GM19463 (cell line): ENCODE data around the gene APBA2.

ENCODE experiments used
- ATAC-seq: cut with Tn5 transposase; IDR thresholded peaks from one replicate; pipeline ENCODE4 v1.9.1; 2021; ENCODE audit warnings: mild to moderate bottlenecking, moderate library complexity; ENCODE audit not compliant: unreplicated experiment

The APBA2 gene

GRCh38 chr15:29072444-29072843 lies 186.7 kb downstream of the APBA2 start:
- ATAC-seq: no peak

GRCh38 chr15:29074045-29074444 lies 188.3 kb downstream of the APBA2 start:
- ATAC-seq: no peak

DNA sequence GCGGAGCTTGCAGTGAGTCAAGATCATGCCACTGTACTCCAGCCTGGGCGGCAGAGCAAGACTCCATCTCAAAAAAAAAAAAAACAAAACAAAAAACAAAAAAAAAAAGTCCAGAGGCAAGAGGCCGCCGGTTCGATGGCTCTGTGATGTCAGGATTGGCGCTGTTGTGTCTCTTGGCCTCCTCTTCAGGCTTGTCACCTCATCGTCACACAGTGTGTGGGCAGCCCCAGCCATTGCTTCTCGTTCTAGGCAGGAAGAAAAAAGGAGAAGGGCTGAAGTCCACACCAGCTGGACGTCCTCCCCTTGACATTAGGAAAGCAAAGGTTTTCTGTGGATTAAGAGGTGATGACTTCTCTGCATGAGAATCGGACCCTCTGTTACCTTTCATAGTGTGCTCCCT lies 192.8 kb downstream of the APBA2 start:
- no peak for ATAC-seq

DNA sequence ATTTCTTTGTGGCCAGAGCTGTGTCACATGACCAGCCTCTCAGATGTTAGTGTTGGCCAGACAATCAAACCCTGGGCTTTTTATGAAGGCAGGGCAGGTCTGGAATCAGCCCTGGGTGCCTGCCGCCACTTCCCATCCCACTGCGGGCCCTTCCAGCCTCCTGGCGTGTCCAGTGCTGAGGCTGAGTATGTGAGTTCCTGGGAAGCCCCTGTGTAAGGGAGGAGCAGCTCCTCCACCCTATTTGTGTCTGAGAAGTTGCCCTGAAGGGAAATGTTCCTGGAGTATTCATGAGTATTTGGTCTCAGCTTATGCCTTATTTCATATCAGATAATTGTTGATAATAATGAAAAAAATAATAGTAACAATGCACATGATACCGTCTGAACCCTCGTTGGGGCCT lies 193.7 kb downstream of the APBA2 start:
- no peak for ATAC-seq

- no peak for ATAC-seq
Observed at GRCh38 chr15:29081781-29082180, 196.0 kb downstream of the APBA2 start.

DNA sequence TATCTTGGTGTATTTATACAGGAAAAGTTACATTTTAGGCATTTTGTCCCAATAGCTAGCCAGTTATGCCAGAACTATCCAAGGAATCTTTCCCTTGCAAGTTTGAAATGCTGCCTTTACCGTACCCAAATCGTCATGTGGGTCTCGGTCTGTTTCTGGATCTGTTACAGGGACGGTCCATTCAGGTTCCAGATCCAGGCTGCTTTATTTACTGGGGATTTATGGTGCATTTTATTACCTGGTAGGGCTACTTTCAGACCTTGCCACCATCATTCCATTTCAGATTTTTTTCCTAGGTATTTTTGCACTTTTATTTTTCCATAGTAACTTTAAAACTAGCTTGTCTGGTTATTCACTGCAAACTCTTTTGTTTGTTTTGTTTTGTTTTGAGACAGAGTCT lies 197.4 kb downstream of the APBA2 start:
- ATAC-seq: no peak

DNA sequence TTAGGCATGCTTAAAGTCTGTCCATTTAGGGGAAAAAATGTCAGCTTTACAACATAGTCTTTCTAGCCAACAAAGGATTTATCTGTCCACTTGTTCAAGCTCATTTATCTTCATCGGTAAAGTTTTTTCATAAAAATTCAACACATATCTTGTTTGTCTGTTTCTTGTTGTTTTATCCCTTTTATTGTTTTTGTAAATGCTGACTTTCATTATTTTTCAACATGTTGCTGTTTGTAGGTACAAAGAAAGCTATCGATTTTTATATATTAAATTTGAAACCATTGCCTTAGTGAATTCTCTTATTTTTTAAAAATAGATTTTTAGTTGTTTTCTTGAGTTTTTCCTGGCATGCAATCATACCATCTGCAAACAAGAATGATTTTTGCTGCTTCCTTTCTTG lies 198.1 kb downstream of the APBA2 start:
- no peak for ATAC-seq

DNA sequence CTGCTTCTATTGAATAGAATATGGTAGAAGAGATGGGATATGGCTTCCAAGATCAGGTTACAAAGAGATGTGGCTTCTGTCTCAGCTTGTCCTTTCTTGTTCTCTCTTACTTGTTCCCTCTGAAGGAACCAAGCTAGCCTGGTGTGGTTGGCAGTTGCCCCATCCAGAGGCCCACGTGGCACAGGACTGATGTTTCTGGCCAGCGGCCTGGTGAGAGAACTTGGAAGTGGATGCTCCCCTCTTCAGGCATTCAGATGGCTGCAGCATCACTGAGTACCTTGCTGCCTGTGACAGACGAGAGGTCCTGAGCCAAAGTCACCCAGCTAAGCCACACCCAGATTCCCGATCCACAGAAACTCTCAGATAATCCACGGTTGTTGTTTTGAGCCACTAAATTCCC lies 200.2 kb downstream of the APBA2 start:
- ATAC-seq: no peak

GRCh38 chr15:29086891-29087290 lies 201.1 kb downstream of the APBA2 start:
- ATAC-seq: no peak

DNA sequence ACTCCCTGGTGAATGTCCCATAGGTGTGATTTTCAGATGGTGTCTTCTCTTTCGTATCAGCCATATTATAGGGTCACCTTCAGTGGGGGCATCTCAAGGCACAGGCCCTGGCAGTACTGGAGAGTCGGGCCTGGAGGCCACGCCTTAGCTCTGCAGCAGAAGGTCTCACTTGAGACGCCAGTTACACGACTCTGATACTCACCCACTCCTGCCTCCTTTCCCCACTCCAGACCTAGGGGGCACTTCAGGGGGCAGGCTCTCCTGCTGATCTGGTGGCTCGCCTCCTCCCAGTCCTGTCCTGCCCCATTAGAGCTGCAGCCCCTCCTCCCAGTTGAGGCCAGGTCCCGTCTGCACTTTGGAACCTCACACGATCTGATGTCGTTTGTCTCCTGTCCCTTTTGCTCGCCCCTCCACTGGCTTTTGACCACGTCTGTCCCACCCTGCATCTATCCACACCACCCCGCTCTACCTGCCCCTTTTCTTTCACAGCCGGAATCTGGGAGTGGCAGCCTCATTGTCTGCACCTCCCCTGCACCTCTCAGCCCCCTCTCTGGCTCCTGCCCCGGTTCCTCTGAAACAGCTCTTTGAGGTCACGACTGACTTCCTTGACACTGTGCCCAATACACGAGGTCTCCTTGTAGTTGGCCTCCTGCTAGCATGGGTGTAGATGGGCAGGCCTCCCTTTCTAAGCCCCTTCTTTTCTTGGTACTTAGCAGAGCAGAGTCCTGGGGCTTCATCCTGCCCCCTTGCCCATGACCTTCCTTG lies 201.9 kb downstream of the APBA2 start:
- no peak for ATAC-seq

DNA sequence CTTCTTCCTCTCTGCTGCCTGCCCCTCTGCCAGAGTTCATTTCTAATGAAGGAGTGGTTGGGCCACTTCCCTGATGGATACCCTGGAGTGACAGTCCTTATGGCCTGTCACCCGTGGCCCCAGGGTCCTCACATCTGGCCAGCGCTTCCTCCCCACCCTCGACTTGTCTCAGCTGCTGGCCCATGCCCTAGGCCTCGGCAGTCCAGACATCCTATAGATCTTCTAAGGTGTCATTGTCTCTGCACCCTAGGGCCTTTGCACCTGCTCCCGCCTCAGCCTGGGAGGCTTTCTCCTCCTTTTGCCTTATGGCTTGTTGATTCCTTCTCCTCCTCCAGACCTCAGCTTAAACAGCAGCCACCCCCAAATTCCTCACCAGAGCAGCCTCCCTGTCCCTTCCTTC lies 202.9 kb downstream of the APBA2 start:
- no peak for ATAC-seq

GRCh38 chr15:29089731-29090616 lies 204.2 kb downstream of the APBA2 start:
- ATAC-seq: no peak

DNA sequence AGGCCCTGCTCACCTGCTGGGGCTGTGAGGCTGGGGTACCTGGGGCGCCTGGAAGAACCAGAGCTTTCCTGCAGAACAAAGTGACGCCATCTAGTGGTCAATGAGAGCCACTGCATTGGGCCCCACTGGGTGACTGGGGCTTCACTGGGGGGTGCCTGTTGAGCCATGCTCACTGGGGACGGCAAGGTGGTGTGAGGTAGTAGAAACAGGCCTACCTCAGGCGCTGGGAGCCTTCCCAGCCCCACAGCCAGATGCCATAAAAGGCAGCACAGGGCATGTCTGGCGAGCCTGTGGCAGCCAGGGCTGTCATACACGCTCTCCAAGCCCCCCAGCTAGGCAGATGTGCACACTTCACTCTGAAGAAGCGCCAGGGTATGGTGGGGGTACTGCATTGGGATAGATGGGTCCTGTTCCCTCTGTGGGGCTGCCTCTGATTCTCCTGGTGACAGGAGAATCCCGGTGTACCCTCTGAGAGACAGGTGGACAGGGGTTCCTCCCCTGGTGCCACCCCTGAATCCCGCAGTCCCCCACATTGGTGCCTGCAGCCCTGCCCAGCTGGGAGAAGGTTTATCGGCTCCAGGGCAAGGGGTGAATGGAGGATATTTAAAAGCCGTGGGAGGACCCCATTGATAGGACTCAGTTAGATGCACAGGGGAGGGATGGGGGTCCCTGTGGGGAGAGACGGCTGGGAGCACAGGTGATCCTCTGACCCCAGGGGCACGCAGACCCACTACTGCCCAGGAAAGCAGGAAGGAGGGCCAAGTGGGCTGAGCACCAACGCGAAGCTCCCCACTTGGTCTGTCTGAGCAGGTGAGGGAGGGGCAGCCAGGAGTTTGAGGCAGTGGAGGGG lies 205.1 kb downstream of the APBA2 start:
- no peak for ATAC-seq

GRCh38 chr15:29091666-29092065 lies 205.9 kb downstream of the APBA2 start:
- no peak for ATAC-seq

DNA sequence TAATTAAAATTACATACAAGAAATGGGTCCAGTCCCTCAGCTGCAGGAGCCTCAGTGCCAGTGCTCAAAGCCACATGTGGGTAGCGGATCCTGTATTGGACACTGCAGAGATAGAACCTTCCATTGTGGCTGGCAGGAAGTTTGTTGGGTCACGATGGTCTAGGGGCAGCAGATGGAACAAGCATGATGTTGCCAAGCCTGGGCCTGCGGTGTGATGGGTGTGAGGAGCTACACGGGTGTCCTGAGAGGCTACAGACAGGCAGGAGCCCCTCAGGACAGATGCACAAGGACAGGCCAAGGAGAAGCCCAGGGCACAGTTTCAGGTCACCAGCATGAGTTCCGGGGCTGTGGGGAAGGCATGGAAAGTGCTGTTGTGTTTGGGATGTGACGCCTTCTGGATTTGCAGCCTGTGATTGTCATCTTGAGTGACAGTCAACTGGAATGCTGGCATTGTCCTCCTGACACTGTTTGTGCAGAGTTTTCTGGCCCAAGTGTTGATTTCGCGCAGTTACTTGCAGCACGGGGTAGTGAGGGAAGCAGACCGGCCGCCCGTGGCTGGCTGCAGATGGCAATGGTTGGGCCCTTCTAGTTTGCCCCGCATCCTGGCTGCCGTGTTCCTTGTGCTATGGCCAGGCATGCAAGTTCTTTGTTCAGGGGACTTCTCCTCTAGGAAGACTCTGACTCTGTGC lies 206.7 kb downstream of the APBA2 start:
- no peak for ATAC-seq

GRCh38 chr15:29093065-29093435 lies 207.3 kb downstream of the APBA2 start:
- ATAC-seq: no peak

- no peak for ATAC-seq
Observed at GRCh38 chr15:29093696-29094343, 208.0 kb downstream of the APBA2 start.

- ATAC-seq: no peak
Observed at GRCh38 chr15:29094711-29095110, 208.9 kb downstream of the APBA2 start.

GRCh38 chr15:29095746-29096145 lies 210.0 kb downstream of the APBA2 start:
- no peak for ATAC-seq

DNA sequence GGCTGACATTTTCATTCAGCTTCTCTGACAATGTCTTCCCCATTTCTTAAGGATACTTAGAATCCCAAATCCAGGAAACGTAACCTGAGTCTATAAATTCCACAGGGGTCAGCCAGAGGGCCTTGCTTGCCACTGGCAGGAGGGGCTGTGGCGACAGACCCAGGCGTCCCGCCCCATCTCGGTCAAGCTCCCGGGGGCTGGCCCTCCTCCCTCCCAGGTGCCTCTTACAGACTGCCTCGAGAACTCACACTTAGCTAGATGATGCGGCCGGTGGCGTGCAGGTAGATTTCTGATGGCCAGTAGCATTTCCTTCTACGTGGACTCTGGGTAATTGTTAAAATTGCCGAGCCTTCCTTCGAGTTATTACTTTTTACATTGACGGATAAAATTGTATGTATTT lies 211.4 kb downstream of the APBA2 start:
- no peak for ATAC-seq
